ENCODE results near the gene PACC1. TPM values are rescaled to one million over a fixed set of nuclear protein-coding genes. Genes with fewer than 3 reads are reported as not detected.
"Not testable (repeated sequence)": the region's sequence is repeated elsewhere in the genome, so short reads cannot be mapped to it uniquely, and the experiment has no call there.

The PACC1 gene
- total RNA-seq, 6 donors from 2014 or later = 3.7 to 10.5 (median 7.8) TPM

DNA sequence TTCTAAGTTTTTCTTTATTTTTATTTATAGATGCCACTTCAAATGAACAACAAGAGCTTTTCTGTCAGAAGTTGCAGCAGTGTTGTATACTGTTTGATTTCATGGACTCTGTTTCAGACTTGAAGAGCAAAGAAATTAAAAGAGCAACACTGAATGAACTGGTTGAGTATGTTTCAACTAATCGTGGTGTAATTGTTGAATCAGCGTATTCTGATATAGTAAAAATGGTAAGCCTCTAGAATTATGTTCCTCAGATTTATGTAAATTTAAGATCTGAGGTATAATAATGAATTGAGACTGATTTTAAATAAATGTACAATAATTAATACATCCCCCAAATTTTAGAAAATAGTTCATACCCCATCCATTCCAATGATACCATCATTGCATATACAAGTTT lies 85.6 kb downstream of the PACC1 start:
- H3K27ac ChIP-seq = no peak overlapping the region
- H3K4me1 ChIP-seq = peaks cover 0 to 12% (median 8%) of the 10 kb centered on the region in 4 donors
- H3K36me3 ChIP-seq = peaks cover 5 to 38% (median 16%) of the 10 kb centered on the region in 4 donors
- TF ChIP-seq POLR2AphosphoS5 (IDR thresholded peaks at IDR 0.05) (no peak), POLR2A (IDR thresholded peaks at IDR 0.05) (no peak), EP300 (IDR thresholded peaks at IDR 0.05) (no peak)
- TF ChIP-seq, protein P1, sequence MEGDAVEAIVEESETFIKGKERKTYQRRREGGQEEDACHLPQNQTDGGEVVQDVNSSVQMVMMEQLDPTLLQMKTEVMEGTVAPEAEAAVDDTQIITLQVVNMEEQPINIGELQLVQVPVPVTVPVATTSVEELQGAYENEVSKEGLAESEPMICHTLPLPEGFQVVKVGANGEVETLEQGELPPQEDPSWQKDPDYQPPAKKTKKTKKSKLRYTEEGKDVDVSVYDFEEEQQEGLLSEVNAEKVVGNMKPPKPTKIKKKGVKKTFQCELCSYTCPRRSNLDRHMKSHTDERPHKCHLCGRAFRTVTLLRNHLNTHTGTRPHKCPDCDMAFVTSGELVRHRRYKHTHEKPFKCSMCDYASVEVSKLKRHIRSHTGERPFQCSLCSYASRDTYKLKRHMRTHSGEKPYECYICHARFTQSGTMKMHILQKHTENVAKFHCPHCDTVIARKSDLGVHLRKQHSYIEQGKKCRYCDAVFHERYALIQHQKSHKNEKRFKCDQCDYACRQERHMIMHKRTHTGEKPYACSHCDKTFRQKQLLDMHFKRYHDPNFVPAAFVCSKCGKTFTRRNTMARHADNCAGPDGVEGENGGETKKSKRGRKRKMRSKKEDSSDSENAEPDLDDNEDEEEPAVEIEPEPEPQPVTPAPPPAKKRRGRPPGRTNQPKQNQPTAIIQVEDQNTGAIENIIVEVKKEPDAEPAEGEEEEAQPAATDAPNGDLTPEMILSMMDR (IDR thresholded peaks at IDR 0.05) = no peak
- H3K9me3 ChIP-seq = no peaks in the 10 kb centered on the region
- DNase-seq (no peak), ATAC-seq (ENCODE audit: low FRiP score in 2 of 2) (no peak)
- H3K4me3 ChIP-seq = no peak overlapping the region
- no peaks in the 10 kb centered on the region for H3K27me3 ChIP-seq
- 76 to 86% methylated on average over 2 of the region's 2 CpGs for WGBS, 2 donors

DNA sequence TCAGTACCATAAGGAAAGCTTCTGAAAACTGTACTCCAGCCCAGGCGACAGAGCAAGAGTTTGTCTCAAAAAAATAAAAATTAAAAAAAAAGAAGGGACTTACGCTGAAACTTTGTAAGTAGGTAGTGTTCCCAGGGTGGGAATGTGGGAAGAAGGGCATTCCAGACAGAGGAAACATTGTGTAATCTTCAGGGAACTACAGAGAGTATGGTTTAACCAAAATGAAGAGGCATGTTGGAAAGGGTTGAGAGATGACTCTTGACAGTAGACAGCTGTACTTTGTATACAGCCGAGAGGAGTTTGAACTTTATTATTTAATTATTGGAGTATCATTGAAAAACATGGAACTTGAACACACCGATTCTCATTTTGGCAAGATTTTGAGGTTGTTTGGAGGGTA lies 86.4 kb downstream of the PACC1 start:
- no peak for DNase-seq
- Histone ChIP-seq H3K36me3 (peaks cover 0 to 29% (median 8%) of the 10 kb centered on the region in 4 donors), H3K4me1 (peaks cover 0 to 12% (median 8%) of the 10 kb centered on the region in 4 donors), H3K27me3 (no peaks in the 10 kb centered on the region), H3K4me3 (no peak overlapping the region), H3K27ac (no peak overlapping the region), H3K9me3 (no peaks in the 10 kb centered on the region)
- TF ChIP-seq, protein P1 (IDR thresholded peaks at IDR 0.05) = no peak
- TF ChIP-seq POLR2A (IDR thresholded peaks at IDR 0.05) (no peak), POLR2AphosphoS5 (IDR thresholded peaks at IDR 0.05) (no peak), EP300 (IDR thresholded peaks at IDR 0.05) (no peak)
- 70 to 74% methylated on average over 4 of the region's 4 CpGs for WGBS, 2 donors
- ATAC-seq (ENCODE audit: low FRiP score in 2 of 2) = no peak

DNA sequence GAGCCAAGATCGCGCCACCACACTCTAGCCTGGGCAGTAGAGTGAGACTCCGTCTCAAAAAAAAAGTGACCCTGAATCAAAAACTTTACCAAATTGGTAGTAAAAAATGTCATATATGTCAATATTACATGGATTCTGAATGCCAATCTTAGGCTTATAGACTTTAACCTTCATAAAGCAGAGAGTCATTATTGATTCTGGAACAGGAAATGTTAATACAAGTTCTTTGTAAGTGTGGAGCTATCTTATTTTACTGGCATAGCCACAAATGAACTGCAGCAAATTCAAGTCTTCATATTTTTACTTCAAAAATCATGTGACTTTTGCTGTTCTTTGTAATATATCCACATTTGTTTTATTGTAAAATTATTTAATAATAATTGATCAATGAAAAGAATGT lies 88.1 kb downstream of the PACC1 start:
- no peak for TF ChIP-seq POLR2A (IDR thresholded peaks at IDR 0.05)
- TF ChIP-seq EP300 (IDR thresholded peaks at IDR 0.05) = no peak
- TF ChIP-seq, protein P1 (IDR thresholded peaks at IDR 0.05) = no peak
- TF ChIP-seq POLR2AphosphoS5 (IDR thresholded peaks at IDR 0.05) = no peak
- ATAC-seq (ENCODE audit: low FRiP score in 2 of 2) = no peak
- H3K4me1 ChIP-seq = peaks cover 0 to 12% (median 9%) of the 10 kb centered on the region in 4 donors
- H3K27ac ChIP-seq = no peak overlapping the region
- H3K9me3 ChIP-seq = no peaks in the 10 kb centered on the region
- H3K36me3 ChIP-seq = peaks cover 0 to 15% (median 6%) of the 10 kb centered on the region in 4 donors
- DNase-seq = no peak
- no peaks in the 10 kb centered on the region for H3K27me3 ChIP-seq
- H3K4me3 ChIP-seq = no peak overlapping the region
- WGBS, 2 donors = 79 to 97% methylated on average over 3 of the region's 3 CpGs

DNA sequence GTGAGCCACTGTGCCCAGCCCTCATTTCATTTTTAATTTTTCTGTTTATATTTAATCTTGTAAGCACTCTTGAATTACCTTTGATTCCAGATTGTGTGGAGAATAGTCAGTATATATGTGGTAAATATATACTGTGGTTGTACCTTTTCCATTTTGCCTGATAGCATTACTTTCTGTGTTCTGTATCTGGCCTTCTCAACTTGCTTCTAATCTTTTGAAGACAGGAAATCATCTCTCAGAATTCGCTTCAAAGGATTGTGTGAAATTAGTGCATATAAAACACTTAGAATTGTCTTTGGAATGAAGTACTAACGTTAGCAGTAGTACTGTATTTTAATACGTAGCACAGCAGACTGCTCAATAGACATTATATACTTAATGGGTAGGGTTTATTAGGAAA lies 91.6 kb downstream of the PACC1 start:
- Histone ChIP-seq H3K9me3 (no peaks in the 10 kb centered on the region), H3K36me3 (no peaks in the 10 kb centered on the region), H3K27ac (no peak overlapping the region), H3K4me3 (no peak overlapping the region), H3K4me1 (peaks cover 0 to 13% (median 5%) of the 10 kb centered on the region in 4 donors), H3K27me3 (no peaks in the 10 kb centered on the region)
- 59 to 80% methylated on average over 3 of the region's 3 CpGs for WGBS, 2 donors
- TF ChIP-seq, protein P1 (IDR thresholded peaks at IDR 0.05) = no peak
- no peak for TF ChIP-seq POLR2AphosphoS5 (IDR thresholded peaks at IDR 0.05)
- no peak for TF ChIP-seq POLR2A (IDR thresholded peaks at IDR 0.05)
- no peak for TF ChIP-seq EP300 (IDR thresholded peaks at IDR 0.05)
- ATAC-seq (ENCODE audit: low FRiP score in 2 of 2) (no peak), DNase-seq (no peak)

DNA sequence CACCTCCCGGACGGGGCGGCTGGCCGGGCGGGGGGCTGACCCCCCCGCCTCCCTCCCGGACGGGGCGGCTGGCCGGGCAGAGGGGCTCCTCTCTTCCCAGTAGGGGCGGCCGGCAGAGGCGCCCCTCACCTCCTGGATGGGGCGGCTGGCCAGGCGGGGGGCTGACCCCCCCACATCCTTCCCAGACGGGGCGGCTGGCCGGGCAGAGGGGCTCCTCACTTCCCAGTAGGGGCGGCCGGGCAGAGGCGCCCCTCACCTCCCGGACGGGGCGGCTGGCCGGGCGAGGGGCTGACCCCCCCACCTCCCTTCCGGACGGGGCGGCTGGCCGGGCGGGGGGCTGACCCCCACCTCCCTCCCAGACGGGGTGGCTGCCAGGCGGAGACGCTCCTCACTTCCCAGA lies 93.7 kb downstream of the PACC1 start:
- peak in 1 of 2 donors; percentile 50 for DNase-seq
- ATAC-seq (ENCODE audit: low FRiP score in 2 of 2); H3K27me3 ChIP-seq; H3K27ac ChIP-seq; H3K9me3 ChIP-seq; H3K36me3 ChIP-seq; H3K4me3 ChIP-seq: not testable (repeated sequence)
- peaks cover 0 to 21% (median 4%) of the 10 kb centered on the region in 4 donors for H3K4me1 ChIP-seq
- 100% methylated on average over 4 of the region's 34 CpGs; no CpG with 5 or more reads in 1 of the 2 donors for WGBS, 2 donors

Data from upper lobe of left lung (tissue), 6 donors.